Loucy (cell line): ENCODE results near the gene ACOT8.

ENCODE experiments used
- EZH2phosphoT487 ChIP-seq: fragments of 200-600 bp; IDR thresholded peaks from 2 replicates; pipeline ENCODE4 v1.6.1; 2018; ENCODE audit warnings: antibody characterized with exemption, mild to moderate bottlenecking, moderate library complexity, borderline replicate concordance
- TF ChIP-seq, protein P1 (sequence below): fragments of 200-600 bp; sonication (generic); conservative IDR thresholded peaks from 2 replicates; pipeline ENCODE4 v1.5.1; 2014; ENCODE audit warnings: mild to moderate bottlenecking, antibody characterized with exemption, low read length

DNA sequence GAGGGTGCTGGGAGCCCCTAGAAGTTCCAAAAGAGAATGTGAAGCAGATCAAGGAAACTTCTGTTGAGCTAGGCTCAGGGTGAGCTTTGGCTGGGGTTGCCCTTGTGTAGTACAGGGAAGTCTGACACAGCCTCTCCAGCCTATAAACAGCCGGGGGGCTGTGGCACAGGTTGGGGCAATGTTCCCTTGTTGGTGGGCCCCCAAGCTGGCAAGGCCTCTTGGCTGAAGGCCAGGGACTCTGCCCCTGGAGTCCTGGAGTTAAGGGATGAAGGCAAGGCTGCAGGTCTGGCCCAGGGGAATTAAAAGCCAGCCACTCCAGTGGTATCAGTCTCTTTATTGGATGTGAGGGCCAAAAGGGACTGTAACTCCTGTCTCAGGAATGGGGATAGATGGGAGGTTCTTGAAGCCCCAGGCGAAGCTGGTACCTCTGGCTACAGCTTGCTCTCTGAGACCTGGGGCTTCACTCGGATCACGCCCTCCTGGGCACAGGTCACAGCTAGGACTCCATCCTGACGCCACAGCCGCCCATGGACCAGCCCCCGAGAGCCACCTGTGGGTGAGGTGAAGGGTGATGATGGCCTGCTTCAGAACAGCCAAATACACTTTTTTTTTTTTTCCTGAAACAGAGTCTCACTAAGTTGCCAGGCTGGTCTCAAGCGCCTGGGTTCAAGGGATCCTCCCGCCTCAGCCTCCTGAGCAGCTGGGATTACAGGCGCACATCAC lies 15.6 kb downstream of the ACOT8 start:
- TF ChIP-seq, protein P1, sequence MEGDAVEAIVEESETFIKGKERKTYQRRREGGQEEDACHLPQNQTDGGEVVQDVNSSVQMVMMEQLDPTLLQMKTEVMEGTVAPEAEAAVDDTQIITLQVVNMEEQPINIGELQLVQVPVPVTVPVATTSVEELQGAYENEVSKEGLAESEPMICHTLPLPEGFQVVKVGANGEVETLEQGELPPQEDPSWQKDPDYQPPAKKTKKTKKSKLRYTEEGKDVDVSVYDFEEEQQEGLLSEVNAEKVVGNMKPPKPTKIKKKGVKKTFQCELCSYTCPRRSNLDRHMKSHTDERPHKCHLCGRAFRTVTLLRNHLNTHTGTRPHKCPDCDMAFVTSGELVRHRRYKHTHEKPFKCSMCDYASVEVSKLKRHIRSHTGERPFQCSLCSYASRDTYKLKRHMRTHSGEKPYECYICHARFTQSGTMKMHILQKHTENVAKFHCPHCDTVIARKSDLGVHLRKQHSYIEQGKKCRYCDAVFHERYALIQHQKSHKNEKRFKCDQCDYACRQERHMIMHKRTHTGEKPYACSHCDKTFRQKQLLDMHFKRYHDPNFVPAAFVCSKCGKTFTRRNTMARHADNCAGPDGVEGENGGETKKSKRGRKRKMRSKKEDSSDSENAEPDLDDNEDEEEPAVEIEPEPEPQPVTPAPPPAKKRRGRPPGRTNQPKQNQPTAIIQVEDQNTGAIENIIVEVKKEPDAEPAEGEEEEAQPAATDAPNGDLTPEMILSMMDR, result no peak
- TF ChIP-seq EZH2phosphoT487, result no peak
